ENCODE results near the gene NOTCH1. TPM values are rescaled to one million over a fixed set of nuclear protein-coding genes. Genes with fewer than 3 reads are reported as not detected.

The NOTCH1 gene
- total RNA-seq, 1 donor from 2014 or later, result 26.6 TPM

GRCh38 chr9:136567651-136568287 lies 21.9 kb upstream of the NOTCH1 start:
- H3K4me3 Mint-ChIP-seq, result no peak overlapping the region
- H3K36me3 Mint-ChIP-seq (ENCODE audit: low read depth), result no peaks in the 10 kb centered on the region
- DNase-seq, result no peak
- ATAC-seq (ENCODE audit: low read depth), result no peak
- H3K9me3 Mint-ChIP-seq, result no peaks in the 10 kb centered on the region
- ChIA-PET CTCF (no interaction called here), POLR2A (no interaction called here)
- no peak overlapping the region for H3K27ac Mint-ChIP-seq
- no peaks in the 10 kb centered on the region for H3K27me3 Mint-ChIP-seq
- TF ChIP-seq CTCF (IDR thresholded peaks at IDR 0.05), result no peak
- intact Hi-C loops (cut with micrococcal nuclease), result no loop called here
- H3K4me1 Mint-ChIP-seq, result no peaks in the 10 kb centered on the region

DNA sequence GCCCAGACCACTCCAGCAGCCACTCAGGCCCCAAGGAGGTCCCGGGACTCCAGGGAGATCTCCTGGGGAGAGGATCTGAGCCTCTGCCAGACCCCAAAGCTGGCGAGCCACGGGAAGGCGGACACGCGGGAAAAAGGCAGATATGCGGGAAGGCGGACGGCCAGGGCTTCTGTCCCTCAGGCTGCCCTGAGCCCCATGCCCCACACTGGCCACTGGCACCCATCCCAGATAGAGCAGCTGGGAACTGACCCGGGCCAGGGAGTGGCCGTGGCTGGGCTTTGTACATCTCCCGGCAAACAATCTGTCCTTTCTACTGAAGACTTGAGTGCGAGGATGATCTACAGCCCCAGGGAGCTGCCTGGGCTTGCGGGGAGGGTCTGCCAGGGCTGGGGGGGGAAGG lies 21.1 kb upstream of the NOTCH1 start:
- intact Hi-C loops (cut with micrococcal nuclease), result no loop called here
- Mint-ChIP-seq H3K4me1 (no peaks in the 10 kb centered on the region), H3K27ac (no peak overlapping the region), H3K36me3 (ENCODE audit: low read depth) (no peaks in the 10 kb centered on the region), H3K4me3 (no peak overlapping the region), H3K27me3 (no peaks in the 10 kb centered on the region), H3K9me3 (no peaks in the 10 kb centered on the region)
- ATAC-seq (ENCODE audit: low read depth) (no peak), DNase-seq (no peak)
- ChIA-PET CTCF (no interaction called here), POLR2A (no interaction called here)
- no peak for TF ChIP-seq CTCF (IDR thresholded peaks at IDR 0.05)

- H3K27ac Mint-ChIP-seq, result no peak overlapping the region
- H3K27me3 Mint-ChIP-seq, result no peaks in the 10 kb centered on the region
- no peak for ATAC-seq (ENCODE audit: low read depth)
- no peak for TF ChIP-seq CTCF (IDR thresholded peaks at IDR 0.05)
- H3K9me3 Mint-ChIP-seq, result no peaks in the 10 kb centered on the region
- no peak for DNase-seq
- CTCF ChIA-PET, result no interaction called here
- intact Hi-C loops (cut with micrococcal nuclease), result no loop called here
- no peak overlapping the region for H3K4me3 Mint-ChIP-seq
- POLR2A ChIA-PET, result no interaction called here
- H3K36me3 Mint-ChIP-seq (ENCODE audit: low read depth), result no peaks in the 10 kb centered on the region
- no peaks in the 10 kb centered on the region for H3K4me1 Mint-ChIP-seq
Observed at GRCh38 chr9:136566553-136566895, 20.7 kb upstream of the NOTCH1 start.

GRCh38 chr9:136565715-136566552 lies 20.1 kb upstream of the NOTCH1 start:
- Mint-ChIP-seq H3K27me3 (no peaks in the 10 kb centered on the region), H3K27ac (no peak overlapping the region), H3K9me3 (no peaks in the 10 kb centered on the region), H3K36me3 (ENCODE audit: low read depth) (no peaks in the 10 kb centered on the region), H3K4me3 (no peak overlapping the region), H3K4me1 (no peaks in the 10 kb centered on the region)
- intact Hi-C loops (cut with micrococcal nuclease), result no loop called here
- no peak for TF ChIP-seq CTCF (IDR thresholded peaks at IDR 0.05)
- ChIA-PET CTCF (no interaction called here), POLR2A (no interaction called here)
- ATAC-seq (ENCODE audit: low read depth) (no peak), DNase-seq (no peak)

DNA sequence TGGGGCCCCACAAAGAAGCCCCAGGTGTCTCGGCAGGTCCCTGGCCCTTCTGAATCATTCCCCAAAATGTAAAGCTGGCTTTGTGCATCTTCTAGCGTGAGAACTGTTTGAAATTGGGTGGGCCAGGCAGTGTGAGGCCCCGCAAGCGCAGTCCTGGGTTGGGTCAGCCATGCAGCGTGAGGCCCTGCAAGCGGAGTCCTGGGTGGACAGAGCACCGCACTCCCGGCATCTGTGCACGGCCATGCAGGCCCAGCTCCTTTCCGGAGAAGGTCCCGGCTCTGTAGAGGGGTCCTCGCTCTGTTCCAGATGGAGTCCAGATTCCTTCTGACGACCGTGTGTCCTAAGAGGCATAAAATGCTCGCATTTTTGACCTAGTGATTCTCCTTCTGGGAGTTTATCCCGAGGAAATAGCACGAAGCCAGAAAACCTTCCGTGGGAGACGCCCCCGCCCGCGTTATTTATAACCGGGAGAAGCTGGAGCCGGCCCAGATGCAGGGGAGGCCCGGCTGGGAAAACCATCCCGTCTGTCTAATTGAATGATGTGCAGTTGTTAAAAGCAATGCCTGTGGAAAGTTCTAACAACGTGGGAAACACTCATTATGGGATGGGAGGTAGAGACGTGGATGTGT lies 19.4 kb upstream of the NOTCH1 start:
- no peak overlapping the region for H3K4me3 Mint-ChIP-seq
- POLR2A ChIA-PET, result interaction anchor here (1.7 kb wide), 1 partner anchor 13 kb away, joined by 7 read pairs; no protein-coding TSS in a partner anchor
- no peaks in the 10 kb centered on the region for H3K9me3 Mint-ChIP-seq
- no peak for DNase-seq
- no peaks in the 10 kb centered on the region for H3K4me1 Mint-ChIP-seq
- intact Hi-C loops (cut with micrococcal nuclease), result no loop called here
- no peak for ATAC-seq (ENCODE audit: low read depth)
- CTCF ChIA-PET, result no interaction called here
- H3K27ac Mint-ChIP-seq, result no peak overlapping the region
- TF ChIP-seq CTCF (IDR thresholded peaks at IDR 0.05), result no peak
- no peaks in the 10 kb centered on the region for H3K36me3 Mint-ChIP-seq (ENCODE audit: low read depth)
- no peaks in the 10 kb centered on the region for H3K27me3 Mint-ChIP-seq

All from activated B cell treated with CpG ODN at 0.5 μM for 24 hours (primary cell).